ENCODE data around the gene BIRC6.

DNA sequence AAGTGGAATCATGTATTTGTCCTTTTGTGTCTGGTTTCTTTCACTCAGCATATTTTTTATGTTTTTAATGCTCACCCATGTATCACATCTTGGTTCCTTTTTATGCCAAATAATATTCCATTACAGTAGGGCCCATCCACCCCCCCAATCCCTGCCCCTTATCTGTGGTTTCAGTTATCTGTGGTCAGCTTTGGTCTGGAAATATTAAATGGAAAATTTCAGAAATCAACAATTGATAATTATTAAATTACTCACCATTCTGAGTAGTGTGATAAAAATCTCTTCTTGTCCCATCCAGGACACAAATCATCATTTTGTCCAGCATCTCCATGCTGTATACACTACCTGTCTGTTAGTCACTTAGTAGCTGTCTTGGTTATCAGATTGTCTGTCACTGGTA is 66.7 kb downstream of the BIRC6 start:
- TF ChIP-seq EP300 (IDR thresholded peaks at IDR 0.05; ENCODE audit: borderline replicate concordance in 1 of 2, low read depth in 2 of 2, low read length in 2 of 2) (no peak), CEBPB (IDR thresholded peaks at IDR 0.05; ENCODE audit: low read depth, low read length) (no peak)

Data from H1 (cell line).